ENCODE measurements around the gene MAPT. TPM values are rescaled to one million over a fixed set of nuclear protein-coding genes. Genes with fewer than 3 reads are reported as not detected.

Gene MAPT
- total and polyA plus RNA-seq, 2 of the 13 experiments (the other 11 are each of a cell fraction or from before 2014, with no cell fraction given): 2.1 to 2.8 TPM

- TF ChIP-seq FLYWCH1 (CRISPR knock-in tag; IDR thresholded peaks at IDR 0.05) (no peak), MAFG (CRISPR knock-in tag; IDR thresholded peaks at IDR 0.05) (no peak), CEBPG (CRISPR knock-in tag; IDR thresholded peaks at IDR 0.05) (peak; percentile 44; the same call in 1 of the 2 replicates), POLR2AphosphoS2 (IDR thresholded peaks at IDR 0.05; ENCODE audit: low read depth, low read length) (no peak), ZNF761 (CRISPR knock-in tag; conservative IDR thresholded peaks at IDR 0.05) (no peak), SETDB1 (CRISPR knock-in tag; IDR thresholded peaks at IDR 0.05; ENCODE audit: borderline replicate concordance) (no peak), ZNF451 (CRISPR knock-in tag; IDR thresholded peaks at IDR 0.05) (no peak), NR2C2 (CRISPR knock-in tag; IDR thresholded peaks at IDR 0.05; ENCODE audit: borderline replicate concordance) (no peak), ZXDC (CRISPR knock-in tag; IDR thresholded peaks at IDR 0.05) (peak; percentile 81; the same call in 1 of the 2 replicates), MAF1 (CRISPR knock-in tag; IDR thresholded peaks at IDR 0.05; ENCODE audit: borderline replicate concordance) (no peak), ZNF264 (CRISPR knock-in tag; IDR thresholded peaks at IDR 0.05) (no peak), HOXA9 (CRISPR knock-in tag; IDR thresholded peaks at IDR 0.05; ENCODE audit: borderline replicate concordance) (no peak), ZFP90 (CRISPR knock-in tag; IDR thresholded peaks at IDR 0.05; ENCODE audit: borderline replicate concordance) (no peak), ZBTB42 (CRISPR knock-in tag; IDR thresholded peaks at IDR 0.05) (no peak), HDAC6 (IDR thresholded peaks at IDR 0.05; ENCODE audit: low read depth, low read length) (no peak), RFX3 (CRISPR knock-in tag; IDR thresholded peaks at IDR 0.05) (no peak), ZNF24 (IDR thresholded peaks at IDR 0.05) (no peak), KMT2B (CRISPR knock-in tag; IDR thresholded peaks at IDR 0.05) (no peak), ZNF432 (CRISPR knock-in tag; IDR thresholded peaks at IDR 0.05; ENCODE audit: borderline replicate concordance) (no peak), ZSCAN30 (CRISPR knock-in tag; IDR thresholded peaks at IDR 0.05) (no peak), ZFY (CRISPR knock-in tag; IDR thresholded peaks at IDR 0.05) (peak; percentile 36; the same call in 1 of the 2 replicates), ATRX (CRISPR knock-in tag; IDR thresholded peaks at IDR 0.05; ENCODE audit: borderline replicate concordance) (no peak), ZNF549 (CRISPR knock-in tag; IDR thresholded peaks at IDR 0.05) (no peak), MYC (CRISPR knock-in tag; IDR thresholded peaks at IDR 0.05; ENCODE audit: borderline replicate concordance) (no peak; the same call in 1 of the 2 replicates), KLF9 (CRISPR knock-in tag; IDR thresholded peaks at IDR 0.05; ENCODE audit: low read depth) (no peak), ZNF766 (CRISPR knock-in tag; IDR thresholded peaks at IDR 0.05; ENCODE audit: borderline replicate concordance) (no peak)
- TF ChIP-seq, protein P1, sequence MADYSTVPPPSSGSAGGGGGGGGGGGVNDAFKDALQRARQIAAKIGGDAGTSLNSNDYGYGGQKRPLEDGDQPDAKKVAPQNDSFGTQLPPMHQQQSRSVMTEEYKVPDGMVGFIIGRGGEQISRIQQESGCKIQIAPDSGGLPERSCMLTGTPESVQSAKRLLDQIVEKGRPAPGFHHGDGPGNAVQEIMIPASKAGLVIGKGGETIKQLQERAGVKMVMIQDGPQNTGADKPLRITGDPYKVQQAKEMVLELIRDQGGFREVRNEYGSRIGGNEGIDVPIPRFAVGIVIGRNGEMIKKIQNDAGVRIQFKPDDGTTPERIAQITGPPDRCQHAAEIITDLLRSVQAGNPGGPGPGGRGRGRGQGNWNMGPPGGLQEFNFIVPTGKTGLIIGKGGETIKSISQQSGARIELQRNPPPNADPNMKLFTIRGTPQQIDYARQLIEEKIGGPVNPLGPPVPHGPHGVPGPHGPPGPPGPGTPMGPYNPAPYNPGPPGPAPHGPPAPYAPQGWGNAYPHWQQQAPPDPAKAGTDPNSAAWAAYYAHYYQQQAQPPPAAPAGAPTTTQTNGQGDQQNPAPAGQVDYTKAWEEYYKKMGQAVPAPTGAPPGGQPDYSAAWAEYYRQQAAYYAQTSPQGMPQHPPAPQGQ (CRISPR knock-in tag; IDR thresholded peaks at IDR 0.05; ENCODE audit: borderline replicate concordance): no peak
- TF ChIP-seq, protein P2, sequence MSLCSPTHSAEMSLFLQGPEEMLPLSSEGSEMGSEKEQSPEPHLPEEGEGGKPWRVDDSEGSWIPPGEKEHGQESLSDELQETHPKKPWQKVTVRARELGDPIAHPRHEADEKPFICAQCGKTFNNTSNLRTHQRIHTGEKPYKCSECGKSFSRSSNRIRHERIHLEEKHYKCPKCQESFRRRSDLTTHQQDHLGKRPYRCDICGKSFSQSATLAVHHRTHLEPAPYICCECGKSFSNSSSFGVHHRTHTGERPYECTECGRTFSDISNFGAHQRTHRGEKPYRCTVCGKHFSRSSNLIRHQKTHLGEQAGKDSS (CRISPR knock-in tag; IDR thresholded peaks at IDR 0.05; ENCODE audit: borderline replicate concordance, low read depth): no peak
Observed at GRCh38 chr17:46002311-46002972, 108.1 kb downstream of the MAPT start (continued).

Data from HepG2 (cell line).